ENCODE measurements around the gene BAZ1B.

GRCh38 chr7:73397521-73398281 lies 124.4 kb downstream of the BAZ1B start:
- TF ChIP-seq CTCF (conservative IDR thresholded peaks at IDR 0.05; ENCODE audit: low read depth, low read length) = no peak
- no peak for TF ChIP-seq EZH2 (IDR thresholded peaks at IDR 0.05; ENCODE audit: borderline replicate concordance, low read depth, low read length, poor library complexity, severe bottlenecking)

Measured in A673 (cell line).